ENCODE data around the gene TACR1. TPM values are rescaled to one million over a fixed set of nuclear protein-coding genes. Genes with fewer than 3 reads are reported as not detected.

TACR1 gene
- total RNA-seq, 1 experiment from 2014 or later, result not detected

DNA sequence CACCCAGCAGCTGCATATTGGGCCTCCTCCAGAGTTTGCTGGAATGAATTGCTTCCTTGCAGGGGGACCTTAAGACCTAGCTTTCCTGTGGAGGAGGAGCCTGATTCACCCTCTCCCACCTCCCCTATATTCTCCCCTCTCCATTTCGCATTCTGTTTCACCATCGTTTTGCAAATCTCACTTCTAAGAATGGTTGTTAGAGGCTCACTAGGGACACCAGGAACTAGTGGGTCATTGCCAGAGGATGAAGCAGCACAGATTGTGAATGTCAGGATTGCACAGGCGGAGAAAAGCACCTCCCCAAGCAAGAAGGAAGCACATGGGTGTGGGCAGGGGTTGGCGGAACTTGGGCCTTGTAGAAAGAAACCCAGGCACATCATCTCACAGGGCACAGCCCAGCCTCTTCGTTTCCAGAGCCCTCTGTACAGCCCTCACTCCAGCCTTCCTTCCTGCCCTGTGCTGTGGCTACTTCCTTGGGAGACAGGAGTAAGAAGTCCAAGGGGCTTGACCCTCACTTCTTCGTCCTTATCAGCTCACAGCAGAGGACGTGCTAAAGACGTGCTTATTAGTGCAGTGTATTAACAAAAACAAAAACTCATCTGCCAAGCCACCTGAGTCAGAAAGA, 63.4 kb downstream of the TACR1 start:
- H3K4me3 ChIP-seq, result no peak overlapping the region
- H3K9me2 ChIP-seq (ENCODE audit: insufficient read depth), result no peaks in the 10 kb centered on the region
- DNase-seq, result no peak
- intact Hi-C loops (cut with micrococcal nuclease; ENCODE audit: unreplicated experiment), result no loop called here
- no peaks in the 10 kb centered on the region for H3K79me2 ChIP-seq (ENCODE audit: low read depth)
- H3K27me3 ChIP-seq (ENCODE audit: insufficient read depth, low read depth), result no peaks in the 10 kb centered on the region
- no TSS peak for BruUV-seq (replicated peaks)
- no peaks in the 10 kb centered on the region for H3F3A ChIP-seq (ENCODE audit: insufficient read depth, low read depth)
- H3K36me3 ChIP-seq (ENCODE audit: low read depth), result no peaks in the 10 kb centered on the region
- H2AFZ ChIP-seq, result no peak overlapping the region
- POLR2A ChIA-PET (ENCODE audit: unreplicated experiment), result no interaction called here
- TF ChIP-seq EZH2 (IDR thresholded peaks at IDR 0.05; ENCODE audit: low read depth), result no peak
- TF ChIP-seq, protein P1, sequence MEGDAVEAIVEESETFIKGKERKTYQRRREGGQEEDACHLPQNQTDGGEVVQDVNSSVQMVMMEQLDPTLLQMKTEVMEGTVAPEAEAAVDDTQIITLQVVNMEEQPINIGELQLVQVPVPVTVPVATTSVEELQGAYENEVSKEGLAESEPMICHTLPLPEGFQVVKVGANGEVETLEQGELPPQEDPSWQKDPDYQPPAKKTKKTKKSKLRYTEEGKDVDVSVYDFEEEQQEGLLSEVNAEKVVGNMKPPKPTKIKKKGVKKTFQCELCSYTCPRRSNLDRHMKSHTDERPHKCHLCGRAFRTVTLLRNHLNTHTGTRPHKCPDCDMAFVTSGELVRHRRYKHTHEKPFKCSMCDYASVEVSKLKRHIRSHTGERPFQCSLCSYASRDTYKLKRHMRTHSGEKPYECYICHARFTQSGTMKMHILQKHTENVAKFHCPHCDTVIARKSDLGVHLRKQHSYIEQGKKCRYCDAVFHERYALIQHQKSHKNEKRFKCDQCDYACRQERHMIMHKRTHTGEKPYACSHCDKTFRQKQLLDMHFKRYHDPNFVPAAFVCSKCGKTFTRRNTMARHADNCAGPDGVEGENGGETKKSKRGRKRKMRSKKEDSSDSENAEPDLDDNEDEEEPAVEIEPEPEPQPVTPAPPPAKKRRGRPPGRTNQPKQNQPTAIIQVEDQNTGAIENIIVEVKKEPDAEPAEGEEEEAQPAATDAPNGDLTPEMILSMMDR (conservative IDR thresholded peaks at IDR 0.05), result no peak
- no peaks in the 10 kb centered on the region for H3K4me1 ChIP-seq (replicated peaks; ENCODE audit: insufficient read depth)
- H3K9me3 ChIP-seq (ENCODE audit: insufficient read depth, low read depth), result no peaks in the 10 kb centered on the region; the same call in 1 of the 2 replicates
- H4K20me1 ChIP-seq (ENCODE audit: insufficient read depth), result no peaks in the 10 kb centered on the region
- no peak overlapping the region for H3K4me2 ChIP-seq
- H3K27ac ChIP-seq, result no peak overlapping the region
- CTCF ChIA-PET, result no interaction called here

DNA sequence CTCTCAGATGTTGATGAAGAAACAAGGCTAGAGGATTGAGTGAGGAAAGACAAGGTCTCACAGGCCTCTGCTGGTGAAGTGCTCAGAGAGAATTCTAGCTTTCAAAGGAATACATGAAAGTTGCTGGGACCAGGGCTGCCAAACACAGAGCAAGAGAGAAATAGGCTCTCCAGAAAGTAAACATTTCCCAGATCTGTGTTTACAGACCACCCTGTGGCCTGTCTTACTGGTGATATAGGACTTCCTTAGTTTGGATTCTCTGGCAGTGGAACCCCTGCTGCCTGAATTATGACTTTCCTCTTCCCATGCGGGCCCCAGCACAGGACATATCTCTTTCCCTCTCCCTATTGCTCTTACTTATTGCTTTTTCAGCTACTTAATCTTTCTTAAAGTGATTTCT, 64.5 kb downstream of the TACR1 start:
- no peaks in the 10 kb centered on the region for H3K9me2 ChIP-seq (ENCODE audit: insufficient read depth)
- no TSS peak for BruUV-seq (replicated peaks)
- ChIA-PET CTCF (no interaction called here), POLR2A (ENCODE audit: unreplicated experiment) (no interaction called here)
- no peaks in the 10 kb centered on the region for H3K27me3 ChIP-seq (ENCODE audit: insufficient read depth, low read depth)
- H3F3A ChIP-seq (ENCODE audit: insufficient read depth, low read depth), result no peaks in the 10 kb centered on the region
- no peaks in the 10 kb centered on the region for H3K36me3 ChIP-seq (ENCODE audit: low read depth)
- H2AFZ ChIP-seq, result no peak overlapping the region
- no peaks in the 10 kb centered on the region for H3K4me1 ChIP-seq (replicated peaks; ENCODE audit: insufficient read depth)
- TF ChIP-seq EZH2 (IDR thresholded peaks at IDR 0.05; ENCODE audit: low read depth), result no peak
- TF ChIP-seq, protein P1 (conservative IDR thresholded peaks at IDR 0.05), result no peak
- H3K4me3 ChIP-seq, result no peak overlapping the region
- H4K20me1 ChIP-seq (ENCODE audit: insufficient read depth), result no peaks in the 10 kb centered on the region
- no peaks in the 10 kb centered on the region; the same call in 1 of the 2 replicates for H3K9me3 ChIP-seq (ENCODE audit: insufficient read depth, low read depth)
- no peak overlapping the region for H3K27ac ChIP-seq
- DNase-seq, result no peak
- intact Hi-C loops (cut with micrococcal nuclease; ENCODE audit: unreplicated experiment), result no loop called here
- no peaks in the 10 kb centered on the region for H3K79me2 ChIP-seq (ENCODE audit: low read depth)
- no peak overlapping the region for H3K4me2 ChIP-seq

DNA sequence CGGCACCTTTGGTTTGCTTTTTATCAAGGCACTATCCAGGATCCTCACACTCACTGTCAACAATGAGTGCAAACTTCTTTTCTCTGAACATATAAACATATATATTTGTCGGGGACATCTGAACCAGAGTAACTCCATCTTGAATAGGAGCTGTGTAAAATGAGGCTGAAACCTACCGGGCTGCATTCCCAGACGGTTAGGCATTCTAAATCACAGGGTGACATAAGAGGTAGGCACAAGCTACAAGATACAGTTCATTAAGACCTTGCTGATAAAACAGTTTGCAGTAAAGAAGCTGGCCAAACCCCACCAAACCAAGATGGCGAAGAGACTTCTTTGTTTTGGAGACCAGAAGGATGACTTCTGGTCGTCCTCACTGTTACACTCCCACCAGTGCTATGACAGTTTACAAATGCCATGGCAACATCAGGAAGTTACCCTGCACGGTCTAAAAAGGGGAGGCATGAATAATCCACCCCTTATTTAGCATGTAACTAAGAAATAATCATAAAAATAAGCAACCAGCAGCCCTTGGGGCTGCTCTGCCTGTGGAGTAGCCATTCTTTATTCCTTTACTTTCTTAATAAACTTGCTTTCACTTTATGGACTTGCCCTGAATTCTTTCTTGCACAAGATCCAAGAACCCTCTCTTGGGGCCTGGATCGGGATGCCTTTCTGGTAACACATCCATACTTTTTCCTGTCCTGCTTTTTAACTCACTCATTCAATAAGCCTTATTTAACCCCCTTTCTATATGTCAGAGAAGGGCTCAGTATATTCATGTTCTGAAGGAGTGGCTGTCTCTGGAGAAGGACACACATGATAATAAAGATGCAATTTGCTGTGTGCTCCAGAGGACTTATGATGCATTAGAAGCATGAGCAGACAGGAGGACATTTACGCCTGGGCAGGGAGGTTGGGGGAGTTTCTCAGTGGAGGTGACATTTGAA, 65.4 kb downstream of the TACR1 start:
- Histone ChIP-seq H3K9me2 (ENCODE audit: insufficient read depth) (no peaks in the 10 kb centered on the region), H2AFZ (no peak overlapping the region), H3K36me3 (ENCODE audit: low read depth) (no peaks in the 10 kb centered on the region), H4K20me1 (ENCODE audit: insufficient read depth) (no peaks in the 10 kb centered on the region), H3K27me3 (ENCODE audit: insufficient read depth, low read depth) (no peaks in the 10 kb centered on the region), H3K27ac (no peak overlapping the region), H3K9me3 (ENCODE audit: insufficient read depth, low read depth) (no peaks in the 10 kb centered on the region; the same call in 1 of the 2 replicates), H3K4me1 (replicated peaks; ENCODE audit: insufficient read depth) (no peaks in the 10 kb centered on the region), H3K4me3 (no peak overlapping the region), H3F3A (ENCODE audit: insufficient read depth, low read depth) (no peaks in the 10 kb centered on the region), H3K79me2 (ENCODE audit: low read depth) (no peaks in the 10 kb centered on the region), H3K4me2 (no peak overlapping the region)
- no TSS peak for BruUV-seq (replicated peaks)
- ChIA-PET CTCF (no interaction called here), POLR2A (ENCODE audit: unreplicated experiment) (no interaction called here)
- TF ChIP-seq, protein P1 (conservative IDR thresholded peaks at IDR 0.05), result no peak
- no peak for TF ChIP-seq EZH2 (IDR thresholded peaks at IDR 0.05; ENCODE audit: low read depth)
- intact Hi-C loops (cut with micrococcal nuclease; ENCODE audit: unreplicated experiment), result no loop called here
- DNase-seq, result no peak
